Measurements from ENCODE around the gene WNT9A. TPM values are rescaled to one million over a fixed set of nuclear protein-coding genes. Genes with fewer than 3 reads are reported as not detected.

WNT9A gene
- total and polyA plus RNA-seq, 2 experiments from 2014 or later: 1.4 TPM; not detected in 1

DNA sequence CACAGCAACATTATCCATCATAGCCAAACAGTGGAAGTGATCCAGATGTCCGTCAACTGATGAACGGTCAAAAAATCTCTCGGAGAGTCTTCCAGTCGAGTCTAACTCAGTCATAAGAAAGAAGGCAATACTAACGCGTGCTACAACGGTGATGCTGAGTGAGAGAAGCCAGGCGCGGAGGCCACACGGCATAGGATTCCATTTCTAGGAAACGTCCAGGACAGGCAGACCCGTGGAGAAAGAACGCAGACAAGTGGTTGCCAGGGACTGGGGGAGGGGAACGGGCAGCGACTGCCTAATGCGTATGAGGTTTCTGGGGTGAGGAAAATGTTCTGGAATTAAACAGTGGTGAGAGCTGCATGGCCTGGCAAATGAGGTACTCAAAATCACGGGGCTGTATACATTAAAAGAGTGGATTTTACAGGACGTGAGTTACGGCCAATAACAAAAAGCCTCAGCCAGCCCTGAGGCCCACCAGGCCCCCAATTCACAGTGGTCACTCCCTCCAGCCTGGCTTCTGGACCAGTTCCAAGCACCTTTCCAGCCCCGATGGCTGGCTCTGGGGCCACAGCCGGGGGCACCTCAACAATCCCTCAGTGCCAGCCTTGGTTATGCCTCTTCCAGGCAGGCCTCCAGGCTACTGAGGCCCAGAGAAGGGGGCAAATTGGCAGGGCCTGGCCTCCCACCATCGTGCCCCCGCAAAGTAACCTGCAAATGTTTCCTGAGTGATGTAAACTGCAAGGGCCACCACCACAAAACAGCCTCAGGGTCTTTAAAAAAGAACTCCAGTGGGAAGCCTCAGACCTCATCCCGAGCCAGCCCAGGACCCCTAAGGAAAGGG, 3.4 kb downstream of the WNT9A start:
- TF ChIP-seq, protein P1, sequence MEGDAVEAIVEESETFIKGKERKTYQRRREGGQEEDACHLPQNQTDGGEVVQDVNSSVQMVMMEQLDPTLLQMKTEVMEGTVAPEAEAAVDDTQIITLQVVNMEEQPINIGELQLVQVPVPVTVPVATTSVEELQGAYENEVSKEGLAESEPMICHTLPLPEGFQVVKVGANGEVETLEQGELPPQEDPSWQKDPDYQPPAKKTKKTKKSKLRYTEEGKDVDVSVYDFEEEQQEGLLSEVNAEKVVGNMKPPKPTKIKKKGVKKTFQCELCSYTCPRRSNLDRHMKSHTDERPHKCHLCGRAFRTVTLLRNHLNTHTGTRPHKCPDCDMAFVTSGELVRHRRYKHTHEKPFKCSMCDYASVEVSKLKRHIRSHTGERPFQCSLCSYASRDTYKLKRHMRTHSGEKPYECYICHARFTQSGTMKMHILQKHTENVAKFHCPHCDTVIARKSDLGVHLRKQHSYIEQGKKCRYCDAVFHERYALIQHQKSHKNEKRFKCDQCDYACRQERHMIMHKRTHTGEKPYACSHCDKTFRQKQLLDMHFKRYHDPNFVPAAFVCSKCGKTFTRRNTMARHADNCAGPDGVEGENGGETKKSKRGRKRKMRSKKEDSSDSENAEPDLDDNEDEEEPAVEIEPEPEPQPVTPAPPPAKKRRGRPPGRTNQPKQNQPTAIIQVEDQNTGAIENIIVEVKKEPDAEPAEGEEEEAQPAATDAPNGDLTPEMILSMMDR (IDR thresholded peaks at IDR 0.05; ENCODE audit: low read depth, low read length): no peak
- no peak overlapping the region for H3K4me3 ChIP-seq
- no peaks in the 10 kb centered on the region for H3K36me3 ChIP-seq
- no peaks in the 10 kb centered on the region for H3K4me1 ChIP-seq (ENCODE audit: low read depth)
- no peak for DNase-seq (ENCODE audit: low read depth in 1 of 2, low spot score in 1 of 2)
- no peaks in the 10 kb centered on the region for H3K9me3 ChIP-seq (ENCODE audit: low read depth)
- peaks cover 11% of the 10 kb centered on the region for H3K27me3 ChIP-seq
- no peak overlapping the region for H3K27ac ChIP-seq

DNA sequence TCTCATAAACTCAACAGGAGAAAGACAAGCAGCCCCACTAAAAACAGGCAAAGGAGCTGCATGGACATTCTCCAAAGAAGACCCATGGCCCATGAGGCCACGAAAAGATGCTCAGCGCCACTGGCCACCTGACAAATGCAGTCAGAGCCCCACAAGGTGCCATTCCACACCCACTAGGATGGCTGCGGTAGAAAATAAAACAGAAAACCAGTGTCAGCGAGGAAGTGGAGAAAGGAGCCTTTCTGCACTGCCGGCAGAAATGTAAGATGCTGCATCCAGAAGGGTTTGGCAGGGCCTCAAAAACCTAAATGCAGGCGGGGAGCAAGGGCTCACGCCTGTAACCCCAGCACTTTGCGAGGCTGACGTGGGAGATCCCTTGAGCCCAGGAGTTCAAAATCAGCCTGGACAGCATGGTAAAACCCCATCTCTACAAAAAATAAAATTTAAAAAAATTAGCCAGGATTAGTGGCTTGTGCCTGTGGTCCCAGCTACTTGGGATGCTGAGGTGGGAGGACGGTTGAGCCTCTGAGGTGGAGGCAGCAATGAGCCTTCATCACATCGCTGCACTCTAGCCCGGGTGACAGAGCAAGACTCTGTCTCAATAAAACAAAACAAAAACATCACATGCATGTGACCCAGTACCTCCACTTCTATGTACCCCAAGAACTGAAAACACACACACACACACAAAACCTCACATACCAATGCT, 4.2 kb downstream of the WNT9A start:
- TF ChIP-seq, protein P1 (IDR thresholded peaks at IDR 0.05; ENCODE audit: low read depth, low read length): no peak
- Histone ChIP-seq H3K27me3 (peaks cover 3% of the 10 kb centered on the region), H3K27ac (no peak overlapping the region), H3K4me1 (ENCODE audit: low read depth) (no peaks in the 10 kb centered on the region), H3K36me3 (no peaks in the 10 kb centered on the region), H3K4me3 (no peak overlapping the region), H3K9me3 (ENCODE audit: low read depth) (no peaks in the 10 kb centered on the region)
- DNase-seq (ENCODE audit: low read depth in 1 of 2, low spot score in 1 of 2): no peak

DNA sequence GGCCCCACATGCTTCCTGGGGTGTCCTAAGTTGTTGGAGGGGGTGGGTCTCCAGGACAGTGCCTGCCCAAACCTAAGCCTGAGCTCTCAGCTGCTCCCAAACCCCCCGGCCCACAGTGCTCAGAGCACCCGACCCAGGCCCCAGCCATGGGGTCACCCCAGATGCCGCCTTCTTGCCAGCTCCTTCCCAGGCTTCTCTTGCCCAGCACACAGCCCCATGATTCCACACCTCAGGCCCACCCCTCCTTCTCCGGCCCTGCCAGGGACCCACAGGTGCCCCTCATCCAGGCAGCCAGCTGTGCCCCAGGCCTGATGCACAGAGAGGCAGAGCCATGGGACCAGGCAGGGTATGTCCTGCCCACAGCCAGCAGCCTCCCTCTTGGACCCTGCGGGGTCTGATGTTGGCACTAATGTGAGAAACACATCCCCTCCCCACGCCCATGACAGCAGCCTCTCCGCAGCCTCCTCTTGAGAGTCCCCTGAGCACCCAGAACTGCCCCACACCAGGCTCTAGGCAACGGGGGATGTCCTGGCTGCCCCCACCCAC, 4.9 kb downstream of the WNT9A start:
- Histone ChIP-seq H3K4me1 (ENCODE audit: low read depth) (no peaks in the 10 kb centered on the region), H3K27ac (no peak overlapping the region), H3K4me3 (no peak overlapping the region), H3K36me3 (no peaks in the 10 kb centered on the region), H3K27me3 (no peaks in the 10 kb centered on the region), H3K9me3 (ENCODE audit: low read depth) (no peaks in the 10 kb centered on the region)
- no peak for DNase-seq (ENCODE audit: low read depth in 1 of 2, low spot score in 1 of 2)
- TF ChIP-seq, protein P1 (IDR thresholded peaks at IDR 0.05; ENCODE audit: low read depth, low read length): no peak

DNA sequence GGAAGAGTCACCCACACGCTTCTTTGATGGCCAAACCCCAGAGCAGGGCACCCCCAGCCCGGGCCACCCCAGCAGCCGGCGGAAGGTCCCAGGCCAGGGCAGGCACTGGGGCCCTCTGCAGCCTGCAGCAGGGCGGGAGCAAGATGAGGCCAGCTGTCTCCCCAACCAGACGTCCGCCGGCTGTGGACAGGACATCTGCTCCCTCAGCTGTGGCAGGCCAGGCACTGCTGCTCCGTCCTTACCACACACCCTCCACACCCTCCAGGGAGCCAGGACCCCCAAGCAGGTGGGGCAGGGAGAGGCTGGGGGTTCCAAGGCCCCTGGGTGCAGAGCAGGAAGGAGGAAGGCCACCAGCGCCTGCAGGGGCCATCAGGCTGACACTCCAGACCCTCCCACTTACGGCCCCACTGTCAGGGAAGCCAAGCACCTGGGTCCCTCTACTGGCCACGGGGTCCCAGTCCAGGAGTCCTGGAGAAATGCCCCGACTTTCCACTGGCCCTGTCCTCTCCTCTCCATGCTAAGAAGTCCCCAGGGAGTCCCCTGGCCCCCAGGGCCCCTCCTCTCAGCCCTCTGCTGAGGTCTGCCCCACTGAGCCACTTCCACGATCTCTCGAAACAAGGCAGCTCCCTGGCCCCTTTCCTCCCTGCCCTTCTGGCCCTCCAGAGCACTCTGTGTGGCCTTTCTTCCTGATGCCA, 5.6 kb downstream of the WNT9A start:
- TF ChIP-seq, protein P1 (IDR thresholded peaks at IDR 0.05; ENCODE audit: low read depth, low read length): no peak
- Histone ChIP-seq H3K27ac (no peak overlapping the region), H3K27me3 (no peaks in the 10 kb centered on the region), H3K9me3 (ENCODE audit: low read depth) (no peaks in the 10 kb centered on the region), H3K4me1 (ENCODE audit: low read depth) (no peaks in the 10 kb centered on the region), H3K36me3 (no peaks in the 10 kb centered on the region), H3K4me3 (no peak overlapping the region)
- DNase-seq (ENCODE audit: low read depth in 1 of 2, low spot score in 1 of 2): peak in 1 of 2 donors; percentile 28

DNA sequence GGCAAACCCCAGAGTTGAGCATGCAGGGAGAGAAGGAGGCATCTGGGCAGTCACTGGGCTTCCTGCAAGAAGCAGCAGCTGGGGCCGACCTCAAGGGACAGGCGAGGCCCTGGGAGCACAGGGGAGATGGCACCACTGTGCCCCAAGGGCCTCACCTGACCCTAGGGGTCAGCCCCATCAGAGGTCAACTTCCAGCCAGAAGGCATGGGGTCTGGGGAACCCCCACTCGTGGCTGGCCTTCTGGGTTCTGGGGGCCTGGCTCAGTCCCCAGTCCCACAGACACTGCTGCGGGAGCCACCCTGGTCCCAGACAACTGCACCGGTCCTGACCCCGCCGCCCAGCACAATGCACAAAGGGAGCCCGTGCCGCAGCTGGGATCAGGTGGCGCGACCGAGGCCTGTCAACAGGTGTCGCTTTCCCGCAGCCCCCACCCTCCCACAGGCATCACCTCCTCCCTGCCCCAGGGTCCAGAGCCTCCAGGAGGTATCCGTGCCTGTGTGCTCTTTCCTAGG, 6.2 kb downstream of the WNT9A start:
- Histone ChIP-seq H3K27ac (no peak overlapping the region), H3K36me3 (no peaks in the 10 kb centered on the region), H3K27me3 (no peaks in the 10 kb centered on the region), H3K4me1 (ENCODE audit: low read depth) (no peaks in the 10 kb centered on the region), H3K4me3 (no peak overlapping the region), H3K9me3 (ENCODE audit: low read depth) (no peaks in the 10 kb centered on the region)
- no peak for DNase-seq (ENCODE audit: low read depth in 1 of 2, low spot score in 1 of 2)
- TF ChIP-seq, protein P1 (IDR thresholded peaks at IDR 0.05; ENCODE audit: low read depth, low read length): no peak

Data from cardiac muscle cell (in vitro differentiated cells and primary cell).